Erythroblast (primary cell): ENCODE measurements around the gene DCUN1D2.

Experiments used
- GATA1 ChIP-seq: IDR thresholded peaks from 2 replicates; pipeline ENCODE4 v1.6.1; 2011; ENCODE audit warnings: low read depth, mild to moderate bottlenecking, control low read depth, low read length, moderate library complexity
- POLR2A ChIP-seq: IDR thresholded peaks from 2 replicates; pipeline ENCODE4 v1.6.1; 2011; ENCODE audit warnings: mild to moderate bottlenecking, low read length

DNA sequence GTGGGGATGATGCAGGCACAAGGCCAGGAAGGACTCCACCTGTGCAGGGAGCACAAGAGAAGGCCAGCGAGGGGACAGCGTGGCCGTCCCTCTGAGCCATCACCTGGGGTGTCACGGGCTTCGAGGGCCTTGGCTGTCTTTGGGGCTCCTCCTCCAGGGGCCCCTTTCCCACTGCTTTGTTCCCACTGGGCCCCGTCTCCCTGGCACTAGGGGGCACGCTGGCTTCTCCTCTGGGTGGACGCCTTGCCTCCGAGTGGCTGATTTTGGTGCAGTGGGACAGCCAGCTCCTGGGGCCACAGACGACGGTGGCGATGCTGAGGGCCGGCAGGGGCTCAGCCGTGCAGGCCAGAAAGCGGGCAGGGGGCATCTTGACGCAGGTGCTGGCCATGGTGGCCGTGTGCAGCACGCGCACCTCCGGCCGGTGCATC lies 83.4 kb downstream of the DCUN1D2 start:
- TF ChIP-seq POLR2A (no peak), GATA1 (no peak)
